Right lobe of liver (tissue), 6 donors: ENCODE results near the gene FAM120AOS. TPM values are rescaled to one million over a fixed set of nuclear protein-coding genes. Genes with fewer than 3 reads are reported as not detected.

Experiments
- ATAC-seq, 4 donors: fragments of 200-7000 bp; cut with Tn5 transposase; one replicate each; pipeline ENCODE4 v1.9.1; 2020; ENCODE audit warnings: mild to moderate bottlenecking in 4 of 4, moderate library complexity in 4 of 4
- DNase-seq, 3 donors: peaks; one replicate each; pipeline ENCODE4 v3.0.0-alpha.2; 2020
- H3K27ac ChIP-seq, 3 donors: fragments of 200-600 bp; one replicate each; pipeline ENCODE4 v1.8.0; 2022
- H3K27me3 ChIP-seq, 2 donors: fragments of 200-600 bp; one replicate each; pipeline ENCODE4 v1.8.0; 2022
- H3K36me3 ChIP-seq, 4 donors: fragments of 200-600 bp; sonication (generic) in 1 of 4; one replicate each; pipeline versions ENCODE4 v1.5.1 to v1.8.0; 2017 to 2022; ENCODE audit warnings: control low read depth in 1 of 4
- H3K4me1 ChIP-seq, 4 donors: fragments of 200-600 bp; sonication (generic) in 1 of 4; one replicate each; pipeline versions ENCODE4 v1.5.1 to v1.8.0; 2017 to 2022; ENCODE audit warnings: control low read depth in 1 of 4
- H3K4me3 ChIP-seq, 3 donors: fragments of 200-600 bp; one replicate each; pipeline ENCODE4 v1.8.0; 2022
- H3K9me3 ChIP-seq, 4 donors: fragments of 200-600 bp; sonication (generic) in 1 of 4; one replicate each; pipeline versions ENCODE4 v1.5.1 to v1.8.0; 2017 to 2022; ENCODE audit warnings: control low read depth in 1 of 4
- CTCF ChIP-seq, 4 donors: fragments of 200-600 bp in 3 of 4; fragments of 450-650 bp in 1 of 4; IDR thresholded peaks; one replicate each; pipeline versions ENCODE4 v1.5.1 to v1.8.0; 2016 to 2022; ENCODE audit warnings: antibody characterized with exemption in 4 of 4, mild to moderate bottlenecking in 2 of 4
- POLR2A ChIP-seq: fragments of 450-650 bp; IDR thresholded peaks from one replicate; pipeline ENCODE4 v1.6.1; 2017; ENCODE audit warnings: antibody characterized with exemption, mild to moderate bottlenecking
- WGBS: methylation state at CpG from one replicate; pipeline ENCODE4 v1.1.6; 2018; ENCODE audit warnings: low coverage, low lambda C conversion rate; ENCODE audit not compliant: insufficient coverage; ENCODE audit errors: missing lambda C conversion rate; 5-methylcytosine and 5-hydroxymethylcytosine counted together
- intact Hi-C, 2 donors: fragments of 100-400 bp; cut with DNase I; formaldehyde crosslinking; loops; one replicate each; pipeline versions ENCODE4 v1.11.2 to v1.14.1; 2022
- total RNA-seq, 6 experiments: library from RNA; depleted of rRNA in 2 of 6; stranded (reverse); fragments of >200 nt in 2 of 6; fragmentation: NEBNext Ultra II Directional in 3 of 6; extraction: Animal tissue kit (Norgen Biotek cat#: 25700) in 3 of 6; gene quantifications; one replicate each; pipeline versions ENCODE4 v1.1.0 to v1.2.4, GENCODE V29; 2016 to 2023
- donor health status: DM: no; HTN: yes; CAD: no.
- donor health status: DM: no; HTN: no; CAD: no.
- donor health status: DM: no; HTN: no; CAD: no.
- donor health status: DM: no; HTN: yes; CAD: no.
- donor health status: DM: no; HTN: yes; CAD: no.

The FAM120AOS gene
- total RNA-seq, 6 experiments from 2014 or later = 14.4 to 20.8 (median 17.9) TPM

- H3K9me3 ChIP-seq = no peaks in the 10 kb centered on the region
- TF ChIP-seq CTCF (IDR thresholded peaks at IDR 0.05) (no peak), POLR2A (no peak)
- intact Hi-C loops = no loop called here
- H3K4me3 ChIP-seq = no peak overlapping the region
- WGBS = 0% methylated on average over 3 of the region's 3 CpGs
- ATAC-seq = peak; percentile 29 to 69 (median 43)
- no peaks in the 10 kb centered on the region for H3K27me3 ChIP-seq
- peak overlapping the region in 2 of 3 donors; percentile 28 to 47 for H3K27ac ChIP-seq
- peaks cover 3 to 49% (median 22%) of the 10 kb centered on the region in 4 donors for H3K4me1 ChIP-seq
- H3K36me3 ChIP-seq = no peaks in the 10 kb centered on the region
- no peak for DNase-seq
Observed at GRCh38 chr9:93467462-93467861, 14.1 kb upstream of the FAM120AOS start.

GRCh38 chr9:93467062-93467416, 13.7 kb upstream of the FAM120AOS start:
- whole genome bisulfite sequencing = 6% methylated on average over 3 of the region's 3 CpGs
- TF ChIP-seq POLR2A = no peak
- no peak for TF ChIP-seq CTCF (IDR thresholded peaks at IDR 0.05)
- H3K36me3 ChIP-seq = no peaks in the 10 kb centered on the region
- peak overlapping the region in 2 of 3 donors; percentile 45 to 47 for H3K27ac ChIP-seq
- H3K9me3 ChIP-seq = no peaks in the 10 kb centered on the region
- H3K27me3 ChIP-seq = no peaks in the 10 kb centered on the region
- intact Hi-C loops = no loop called here
- no peak for DNase-seq
- ATAC-seq = peak; percentile 31 to 49 (median 40)
- H3K4me3 ChIP-seq = no peak overlapping the region
- H3K4me1 ChIP-seq = peaks cover 3 to 52% (median 22%) of the 10 kb centered on the region in 4 donors

GRCh38 chr9:93466416-93467061, 13.2 kb upstream of the FAM120AOS start:
- DNase-seq (no peak), ATAC-seq (peak in 2 of 4 donors; percentile 19 to 20)
- no peaks in the 10 kb centered on the region for H3K27me3 ChIP-seq
- no peaks in the 10 kb centered on the region for H3K9me3 ChIP-seq
- WGBS = 38% methylated on average over 6 of the region's 7 CpGs
- H3K27ac ChIP-seq = peak overlapping the region in 2 of 3 donors; percentile 38 to 45
- peaks cover 3 to 57% (median 22%) of the 10 kb centered on the region in 4 donors for H3K4me1 ChIP-seq
- H3K36me3 ChIP-seq = no peaks in the 10 kb centered on the region
- no peak overlapping the region for H3K4me3 ChIP-seq
- TF ChIP-seq POLR2A = no peak
- no peak for TF ChIP-seq CTCF (IDR thresholded peaks at IDR 0.05)
- intact Hi-C loops = no loop called here

- no peaks in the 10 kb centered on the region for H3K9me3 ChIP-seq
- no peak overlapping the region for H3K4me3 ChIP-seq
- TF ChIP-seq POLR2A (no peak), CTCF (IDR thresholded peaks at IDR 0.05) (no peak)
- 76% methylated on average over 6 of the region's 6 CpGs for whole genome bisulfite sequencing
- H3K27me3 ChIP-seq = no peaks in the 10 kb centered on the region
- DNase-seq = no peak
- no peaks in the 10 kb centered on the region for H3K36me3 ChIP-seq
- H3K4me1 ChIP-seq = peaks cover 3 to 56% (median 22%) of the 10 kb centered on the region in 4 donors
- H3K27ac ChIP-seq = peak overlapping the region in 1 of 3 donors; percentile 38
- intact Hi-C loops = no loop called here
- ATAC-seq = peak in 2 of 4 donors; percentile 8 to 17
Observed at GRCh38 chr9:93465855-93466254, 12.5 kb upstream of the FAM120AOS start.
